ENCODE data around the gene ALX3. TPM values are rescaled to one million over a fixed set of nuclear protein-coding genes. Genes with fewer than 3 reads are reported as not detected.

Gene ALX3
- 0.09 to 0.15 TPM in 2 of 3 replicates, not detected in the other for total RNA-seq (2021)
- Bru-seq, nascent RNA: percentile 16 among the genes with signal in this experiment
- long read RNA-seq, experiment 1: 0 reads
- long read RNA-seq, experiment 2: 0 reads
- long read RNA-seq, experiment 3: 0 reads

GRCh38 chr1:110070671-110071242 is at the start of gene ALX3:
Gene ALX3, minus strand, starts transcription at chr1:110070672. Its CDS starts 60 bp downstream, at chr1:110070612.
- peak; percentile 47 for DNase-seq (ENCODE audit: low spot score)
- H3K36me3 Mint-ChIP-seq: no peaks in the 10 kb centered on the region
- ChIA-PET POLR2A (interaction anchor here (0.7 kb wide), 2 partner anchors 11 to 36 kb away, joined by 3 read pairs; no protein-coding TSS in a partner anchor), CTCF (interaction anchor here (0.6 to 5.9 kb wide), 14 partner anchors 11 to 389 kb away, joined by 3 to 46 read pairs (median 5); partner anchors contain the start of genes AHCYL1, SLC6A17 and STRIP1)
- H3K27ac Mint-ChIP-seq: no peak within 1 kb of the TSS
- peak; percentile 19 for ATAC-seq
- no peaks in the 10 kb centered on the region for H3K9me3 Mint-ChIP-seq
- peak within 1 kb of the TSS; percentile 70 for H3K4me3 Mint-ChIP-seq
- TF ChIP-seq ZBTB21 (CRISPR knock-in tag; IDR thresholded peaks at IDR 0.05; ENCODE audit: borderline replicate concordance) (no peak), USF2 (CRISPR knock-in tag; IDR thresholded peaks at IDR 0.05) (peak; percentile 22; the same call in 1 of the 2 replicates)
- peaks cover 94% of the 10 kb centered on the region for H3K27me3 Mint-ChIP-seq (ENCODE audit: low read depth)
- peaks cover 15% of the 10 kb centered on the region for H3K4me1 Mint-ChIP-seq

GRCh38 chr1:110119843-110120242 is 49.4 kb upstream of the ALX3 start:
- POLR2A ChIA-PET: no interaction called here
- 0 out of 2 replicates have a peak, but pooled peaks cover 4% of the 10 kb centered on the region for H3K4me1 Mint-ChIP-seq
- H3K9me3 Mint-ChIP-seq: peaks cover 35% of the 10 kb centered on the region
- no peak overlapping the region for H3K4me3 Mint-ChIP-seq
- DNase-seq (ENCODE audit: low spot score) (no peak), ATAC-seq (no peak)
- H3K27ac Mint-ChIP-seq: no peak overlapping the region
- peaks cover 19% of the 10 kb centered on the region for H3K27me3 Mint-ChIP-seq (ENCODE audit: low read depth)
- H3K36me3 Mint-ChIP-seq: peaks cover 12% of the 10 kb centered on the region
- TF ChIP-seq JAZF1 (CRISPR knock-in tag; IDR thresholded peaks at IDR 0.05) (no peak), MLX (CRISPR knock-in tag; IDR thresholded peaks at IDR 0.05) (no peak), MXD4 (CRISPR knock-in tag; IDR thresholded peaks at IDR 0.05; ENCODE audit: borderline replicate concordance) (no peak), OVOL2 (CRISPR knock-in tag; IDR thresholded peaks at IDR 0.05; ENCODE audit: borderline replicate concordance) (no peak), NR1H2 (CRISPR knock-in tag; IDR thresholded peaks at IDR 0.05) (no peak), NFE2L1 (CRISPR knock-in tag; IDR thresholded peaks at IDR 0.05) (no peak), AFF4 (CRISPR knock-in tag; IDR thresholded peaks at IDR 0.05; ENCODE audit: borderline replicate concordance) (no peak), ZBTB43 (CRISPR knock-in tag; IDR thresholded peaks at IDR 0.05) (no peak), ZNF281 (CRISPR knock-in tag; IDR thresholded peaks at IDR 0.05) (no peak), ZMAT4 (CRISPR knock-in tag; IDR thresholded peaks at IDR 0.05) (no peak)
- CTCF ChIA-PET: interaction anchor here (0.8 kb wide), 1 partner anchor 14 kb away, joined by 3 read pairs; no protein-coding TSS in a partner anchor

Data from WTC11 (cell line).